Stomach (tissue), 9 donors: Measurements from ENCODE around the gene ARHGAP15. TPM values are rescaled to one million over a fixed set of nuclear protein-coding genes. Genes with fewer than 3 reads are reported as not detected.

Experiments used
- DNase-seq, 2 donors: peaks; one replicate each; pipeline versions ENCODE4 v3.0.0 to v3.0.0-alpha.2; 2013 to 2019
- H3K27ac ChIP-seq, 5 donors: fragments of 200-600 bp in 4 of 5; sonication (generic) in 4 of 5; one replicate each; pipeline ENCODE4 v1.5.1; 2013 to 2019; ENCODE audit warnings: mild to moderate bottlenecking in 1 of 5, moderate library complexity in 1 of 5
- H3K27me3 ChIP-seq, 3 donors: fragments of 200-600 bp; sonication (generic); one replicate each; pipeline ENCODE4 v1.5.1; 2017 to 2019; ENCODE audit warnings: mixed run types in 1 of 3
- H3K36me3 ChIP-seq, 4 donors: fragments of 200-600 bp; sonication (generic); 1 replicate in 3 of 4; 2 replicates in 1 of 4; pipeline ENCODE4 v1.5.1; 2016 to 2019
- H3K4me1 ChIP-seq, 4 donors: fragments of 200-600 bp; sonication (generic); one replicate each; pipeline ENCODE4 v1.5.1; 2016 to 2019
- H3K4me3 ChIP-seq, 4 donors: fragments of 200-600 bp; sonication (generic) in 3 of 4; one replicate each; pipeline ENCODE4 v1.5.1; 2016 to 2019; ENCODE audit warnings: mild to moderate bottlenecking in 1 of 4
- H3K9me3 ChIP-seq, 4 donors: fragments of 200-600 bp; sonication (generic); one replicate each; pipeline ENCODE4 v1.5.1; 2016 to 2019
- CTCF ChIP-seq, 7 experiments: fragments of 450-650 bp in 4 of 7; fragments of 200-600 bp in 3 of 7; sonication (generic) in 3 of 7; IDR thresholded peaks; one replicate each; pipeline ENCODE4 v1.5.1; 2016 to 2019; ENCODE audit warnings: antibody characterized with exemption in 7 of 7, control low read depth in 2 of 7, mild to moderate bottlenecking in 1 of 7
- EP300 ChIP-seq: sonication (generic); formaldehyde crosslinking; IDR thresholded peaks from one replicate; pipeline ENCODE4 v1.6.1; 2017; ENCODE audit warnings: antibody characterized with exemption
- POLR2A ChIP-seq, 4 donors: fragments of 450-650 bp; IDR thresholded peaks; one replicate each; pipeline ENCODE4 v1.6.1; 2016; ENCODE audit warnings: antibody characterized with exemption in 4 of 4, control low read depth in 2 of 4, mild to moderate bottlenecking in 1 of 4, moderate library complexity in 1 of 4
- POLR2AphosphoS5 ChIP-seq, 3 donors: sonication (generic); formaldehyde crosslinking; IDR thresholded peaks; one replicate each; pipeline ENCODE4 v1.6.1; 2016; ENCODE audit warnings: antibody characterized with exemption in 3 of 3
- WGBS, 5 donors: extraction: QIAGEN DNeasy Blood & Tissue Kit in 3 of 5; methylation state at CpG; one replicate each; pipeline versions ENCODE4 v1.1.5 to v1.1.7; 2013 to 2018; 5-methylcytosine and 5-hydroxymethylcytosine counted together
- intact Hi-C: fragments of 100-400 bp; cut with DNase I; formaldehyde crosslinking; loops from one replicate; pipeline ENCODE4 v1.15.1; 2023; ENCODE audit warnings: low total_unique reads
- polyA plus RNA-seq, 3 donors: library from polyadenylated mRNA; stranded (reverse); fragments of 200-250 nt; gene quantifications; one replicate each; pipeline ENCODE4 v1.2.3, GENCODE V29; 2013
- total RNA-seq, 5 donors: library from RNA; depleted of rRNA; stranded (reverse); fragments of >200 nt; gene quantifications; one replicate each; pipeline versions ENCODE4 v1.1.0 to v1.2.3, GENCODE V29; 2014 to 2016
- donor health status: healthy with polysubstance abuse.
- donor health status: Bipolar disorder and iron deficiency.
- donor health status: healthy.

ARHGAP15 gene
- total and polyA plus RNA-seq, 8 donors: 1.8 to 66.3 (median 6.8) TPM; not detected in 1

GRCh38 chr2:143802242-143802641 is 673.0 kb downstream of the ARHGAP15 start:
- 21 to 43% (median 41%) methylated on average over 4 of the region's 4 CpGs for WGBS, 5 donors
- Histone ChIP-seq H3K4me1 (no peaks in the 10 kb centered on the region), H3K9me3 (no peaks in the 10 kb centered on the region), H3K36me3 (no peaks in the 10 kb centered on the region), H3K27me3 (no peaks in the 10 kb centered on the region), H3K4me3 (no peak overlapping the region), H3K27ac (no peak overlapping the region)
- intact Hi-C loops: no loop called here
- no peak for DNase-seq
- TF ChIP-seq POLR2A (IDR thresholded peaks at IDR 0.05) (no peak), CTCF (IDR thresholded peaks at IDR 0.05) (no peak), EP300 (no peak), POLR2AphosphoS5 (IDR thresholded peaks at IDR 0.05) (no peak)

GRCh38 chr2:143802871-143803650 is 673.8 kb downstream of the ARHGAP15 start:
- Histone ChIP-seq H3K4me3 (no peak overlapping the region), H3K9me3 (no peaks in the 10 kb centered on the region), H3K4me1 (no peaks in the 10 kb centered on the region), H3K27ac (peak overlapping the region in 1 of 5 donors; percentile 9), H3K36me3 (no peaks in the 10 kb centered on the region), H3K27me3 (no peaks in the 10 kb centered on the region)
- TF ChIP-seq POLR2AphosphoS5 (IDR thresholded peaks at IDR 0.05) (no peak), CTCF (IDR thresholded peaks at IDR 0.05) (no peak), POLR2A (IDR thresholded peaks at IDR 0.05) (no peak), EP300 (no peak)
- intact Hi-C loops: no loop called here
- WGBS, 5 donors: 76 to 90% (median 79%) methylated on average over 5 of the region's 5 CpGs
- DNase-seq: no peak

GRCh38 chr2:143803936-143804335 is 674.7 kb downstream of the ARHGAP15 start:
- H3K36me3 ChIP-seq: no peaks in the 10 kb centered on the region
- H3K4me3 ChIP-seq: no peak overlapping the region
- H3K4me1 ChIP-seq: no peaks in the 10 kb centered on the region
- intact Hi-C loops: no loop called here
- H3K9me3 ChIP-seq: no peaks in the 10 kb centered on the region
- TF ChIP-seq POLR2A (IDR thresholded peaks at IDR 0.05) (no peak), POLR2AphosphoS5 (IDR thresholded peaks at IDR 0.05) (no peak), EP300 (no peak), CTCF (IDR thresholded peaks at IDR 0.05) (no peak)
- no peaks in the 10 kb centered on the region for H3K27me3 ChIP-seq
- no peak overlapping the region for H3K27ac ChIP-seq
- 23 to 63% (median 58%) methylated on average over 3 of the region's 3 CpGs for WGBS, 5 donors
- no peak for DNase-seq

- DNase-seq: no peak
- intact Hi-C loops: no loop called here
- Histone ChIP-seq H3K9me3 (no peaks in the 10 kb centered on the region), H3K4me1 (no peaks in the 10 kb centered on the region), H3K36me3 (no peaks in the 10 kb centered on the region), H3K27me3 (no peaks in the 10 kb centered on the region), H3K4me3 (no peak overlapping the region), H3K27ac (no peak overlapping the region)
- TF ChIP-seq CTCF (IDR thresholded peaks at IDR 0.05) (no peak), POLR2A (IDR thresholded peaks at IDR 0.05) (no peak), POLR2AphosphoS5 (IDR thresholded peaks at IDR 0.05) (no peak), EP300 (no peak)
Observed at GRCh38 chr2:143805666-143806065, 676.4 kb downstream of the ARHGAP15 start.
